Testis (tissue), 2 donors: ENCODE measurements around the gene SDC1.

ENCODE experiments used
- POLR2A ChIP-seq: fragments of 450-650 bp; IDR thresholded peaks from one replicate; pipeline ENCODE4 v1.6.1; 2017; ENCODE audit warnings: antibody characterized with exemption, mild to moderate bottlenecking, moderate library complexity
- TF ChIP-seq, protein P1 (sequence below), 3 experiments: fragments of 450-650 bp in 2 of 3; fragments of 200-600 bp in 1 of 3; sonication (generic) in 1 of 3; IDR thresholded peaks; one replicate each; pipeline ENCODE4 v1.5.1; 2016 to 2019; ENCODE audit warnings: antibody characterized with exemption in 3 of 3, mild to moderate bottlenecking in 2 of 3, moderate library complexity in 1 of 3

- TF ChIP-seq, protein P1, sequence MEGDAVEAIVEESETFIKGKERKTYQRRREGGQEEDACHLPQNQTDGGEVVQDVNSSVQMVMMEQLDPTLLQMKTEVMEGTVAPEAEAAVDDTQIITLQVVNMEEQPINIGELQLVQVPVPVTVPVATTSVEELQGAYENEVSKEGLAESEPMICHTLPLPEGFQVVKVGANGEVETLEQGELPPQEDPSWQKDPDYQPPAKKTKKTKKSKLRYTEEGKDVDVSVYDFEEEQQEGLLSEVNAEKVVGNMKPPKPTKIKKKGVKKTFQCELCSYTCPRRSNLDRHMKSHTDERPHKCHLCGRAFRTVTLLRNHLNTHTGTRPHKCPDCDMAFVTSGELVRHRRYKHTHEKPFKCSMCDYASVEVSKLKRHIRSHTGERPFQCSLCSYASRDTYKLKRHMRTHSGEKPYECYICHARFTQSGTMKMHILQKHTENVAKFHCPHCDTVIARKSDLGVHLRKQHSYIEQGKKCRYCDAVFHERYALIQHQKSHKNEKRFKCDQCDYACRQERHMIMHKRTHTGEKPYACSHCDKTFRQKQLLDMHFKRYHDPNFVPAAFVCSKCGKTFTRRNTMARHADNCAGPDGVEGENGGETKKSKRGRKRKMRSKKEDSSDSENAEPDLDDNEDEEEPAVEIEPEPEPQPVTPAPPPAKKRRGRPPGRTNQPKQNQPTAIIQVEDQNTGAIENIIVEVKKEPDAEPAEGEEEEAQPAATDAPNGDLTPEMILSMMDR (IDR thresholded peaks at IDR 0.05), result no peak
- TF ChIP-seq POLR2A, result no peak
These were observed 11.6 kb upstream of the SDC1 start for GRCh38 chr2:20236496-20236895.
